Panc1 (cell line): Measurements from ENCODE around the gene GRHL3. TPM values are rescaled to one million over a fixed set of nuclear protein-coding genes. Genes with fewer than 3 reads are reported as not detected.
"Not testable (repeated sequence)": the region's sequence is repeated elsewhere in the genome, so short reads cannot be mapped to it uniquely, and the experiment has no call there.

ENCODE experiments used
- ATAC-seq: fragments of 200-7000 bp; cut with Tn5 transposase; 2 replicates; pipeline ENCODE4 v1.9.1; 2020; ENCODE audit warnings: mild to moderate bottlenecking, moderate library complexity
- Bru-seq: library from RNA; stranded (reverse); fragments of 400-500 nt; gene quantifications from one replicate; lab custom pipeline; 2021; lab: Mats Ljungman, UMichigan
- BruChase-seq, 2 experiments: library from RNA; stranded (reverse); fragments of 400-500 nt; gene quantifications; one replicate each; lab custom pipeline; 2021; lab: Mats Ljungman, UMichigan
- BruUV-seq: library from RNA; stranded (reverse); fragments of 400-500 nt; replicated peaks from 2 replicates; lab custom pipeline; 2021; lab: Mats Ljungman, UMichigan
- CTCF ChIA-PET: fragments of 300-600 bp; sonication (Branson Sonifier 250); formaldehyde crosslinking; loops from one replicate; lab custom pipeline; 2022; ENCODE audit warnings: antibody characterized with exemption; lab: Charles Lee
- POLR2A ChIA-PET: fragments of 300-600 bp; sonication (Branson Sonifier 250); formaldehyde crosslinking; loops from one replicate; lab custom pipeline; 2022; ENCODE audit warnings: antibody characterized with exemption; lab: Charles Lee
- DNase-seq: peaks from one replicate; pipeline ENCODE4 v3.0.0-alpha.2; 2010; ENCODE audit warnings: low read depth, low spot score
- H3K27ac ChIP-seq: 2 replicates; pipeline ENCODE4 v1.5.1; 2011; ENCODE audit warnings: mild to moderate bottlenecking, low read length, inconsistent platforms
- H3K27me3 ChIP-seq: fragments of 200-500 bp; sonication (Bioruptor generic); 2 replicates; pipeline ENCODE4 v1.6.0; 2014; ENCODE audit warnings: low read length, inconsistent platforms; ENCODE audit not compliant: control insufficient read depth, insufficient read depth
- H3K36me3 ChIP-seq: fragments of 200-500 bp; sonication (Bioruptor generic); 2 replicates; pipeline ENCODE4 v1.5.1; 2014; ENCODE audit warnings: inconsistent platforms, mild to moderate bottlenecking, low read length, moderate library complexity; ENCODE audit not compliant: control insufficient read depth, insufficient read depth
- H3K4me1 ChIP-seq: 2 replicates; pipeline ENCODE4 v1.5.1; 2011; ENCODE audit warnings: inconsistent platforms, mild to moderate bottlenecking, low read length, moderate library complexity; ENCODE audit not compliant: control insufficient read depth, insufficient read depth
- H3K4me3 ChIP-seq, 2 experiments: 2 replicates each; pipeline ENCODE4 v1.5.1; 2011 to 2012; ENCODE audit warnings: low read depth in 2 of 2, low read length in 2 of 2, mild to moderate bottlenecking in 2 of 2, inconsistent platforms in 1 of 2, moderate library complexity in 1 of 2
- H3K9me3 ChIP-seq: fragments of 200-500 bp; sonication (Bioruptor generic); 2 replicates; pipeline ENCODE4 v1.5.1; 2014; ENCODE audit warnings: low read depth, mild to moderate bottlenecking, inconsistent platforms, low read length, moderate library complexity; ENCODE audit not compliant: control insufficient read depth, insufficient read depth
- POLR2AphosphoS5 ChIP-seq: IDR thresholded peaks from 2 replicates; pipeline ENCODE4 v1.6.1; 2012; ENCODE audit warnings: mild to moderate bottlenecking, low read depth, low read length, moderate library complexity
- SIN3A ChIP-seq: IDR thresholded peaks from 2 replicates; pipeline ENCODE4 v1.6.1; 2012; ENCODE audit warnings: low read depth, mild to moderate bottlenecking, low read length, moderate library complexity, borderline replicate concordance; ENCODE audit not compliant: insufficient read depth
- TCF7L2 ChIP-seq: IDR thresholded peaks from 2 replicates; pipeline ENCODE4 v1.6.1; 2011; ENCODE audit warnings: mild to moderate bottlenecking, low read depth, low read length, inconsistent platforms
- in situ Hi-C: cut with HindIII; loops from 2 replicates; pipeline ENCODE4 v1.10.0; 2016; ENCODE audit warnings: low sequenced_read_pairs, low pct_unique_long_range_greater_than_20kb
- intact Hi-C: fragments of 100-400 bp; cut with micrococcal nuclease; formaldehyde crosslinking; loops from one replicate; pipeline ENCODE4 v1.10.0; 2022; ENCODE audit not compliant: unreplicated experiment
- long read RNA-seq: library from polyadenylated mRNA; unstranded; transcript quantifications from one replicate; pipeline ENCODE4 v2.0.0, GENCODE V29; 2021; ENCODE audit not compliant: unreplicated experiment
- polyA plus RNA-seq: library from polyadenylated mRNA; unstranded; fragments of >200 nt; gene quantifications from one replicate; pipeline ENCODE4 v1.2.1, GENCODE V29; 2012; ENCODE audit warnings: missing spikeins; ENCODE audit not compliant: insufficient read length
- total RNA-seq: library from RNA; stranded (reverse); gene quantifications from one replicate; pipeline ENCODE4 v1.2.1, GENCODE V29; 2021; ENCODE audit not compliant: unreplicated experiment
- TF ChIP-seq, protein P1 (sequence below): fragments of 450-650 bp; IDR thresholded peaks from 2 replicates; pipeline ENCODE4 v1.5.1; 2017; ENCODE audit warnings: mild to moderate bottlenecking
- TF ChIP-seq, protein P2 (sequence below), 2 experiments: IDR thresholded peaks; 2 replicates each; pipeline ENCODE4 v1.6.1; 2011 to 2012; ENCODE audit warnings: low read depth in 2 of 2, control low read depth in 1 of 2, low read length in 1 of 2, mild to moderate bottlenecking in 1 of 2, moderate library complexity in 1 of 2; ENCODE audit not compliant: insufficient read depth in 1 of 2

The GRHL3 gene
- total RNA-seq (16.7 TPM), Bru-seq, nascent RNA (percentile 59 among the genes with signal in this experiment), BruChase-seq, experiment 1, labeled RNA remaining after a 2-hour chase (percentile 51 among the genes with signal in this experiment), BruChase-seq, experiment 2, labeled RNA remaining after a 6-hour chase (percentile 46 among the genes with signal in this experiment)
- polyA plus RNA-seq = 23.1 TPM
- long read RNA-seq, transcript GRHL3-204 (16 exons, 2,869 nt) = major isoform, 5 of 19 reads
- long read RNA-seq, partial matches to known transcripts = 7 of 19 reads
- long read RNA-seq, other reads (novel, unspliced or antisense) = 7 of 19 reads

DNA sequence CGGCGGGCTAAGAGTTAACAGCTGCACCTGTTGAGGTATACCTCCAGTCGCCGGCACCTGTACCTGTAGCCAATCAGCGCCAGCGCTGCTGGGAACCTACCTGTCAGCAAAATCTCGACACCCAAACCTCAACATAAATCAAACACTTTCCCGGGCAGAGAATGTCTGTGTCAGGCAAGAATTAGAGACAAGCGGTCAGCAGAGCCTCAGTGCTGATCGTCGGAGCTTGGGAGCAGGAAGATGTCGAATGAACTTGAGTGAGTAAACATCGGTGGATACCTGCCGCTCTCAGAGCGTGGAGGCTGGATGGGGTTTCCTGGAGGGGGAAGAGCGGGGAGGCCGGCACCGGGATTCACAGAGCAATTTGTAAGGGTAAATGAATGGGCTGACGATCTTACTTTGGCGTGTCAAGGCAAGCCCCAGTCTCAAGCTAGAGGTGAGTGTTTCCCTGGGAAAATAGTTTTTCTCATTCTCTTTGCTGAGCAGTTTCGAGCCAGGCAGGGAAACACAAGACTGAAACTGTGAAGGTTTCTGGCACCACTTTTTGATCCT, at the start of gene GRHL3:
Gene GRHL3, plus strand, starts transcription at position 46 of the 552 bp plus-strand sequence. Its CDS starts 195 bp downstream, at position 241.
- Histone ChIP-seq H3K27me3 (no peaks in the 10 kb centered on the region), H3K9me3 (no peaks in the 10 kb centered on the region), H3K27ac (peak within 1 kb of the TSS; percentile 88), H3K4me1 (peaks cover 64% of the 10 kb centered on the region), H3K4me3 (peak within 1 kb of the TSS; percentile 46 to 71), H3K36me3 (no peaks in the 10 kb centered on the region)
- ATAC-seq (peak; percentile 16; the same call in 1 of the 2 replicates), DNase-seq (no peak)
- POLR2A ChIA-PET = no interaction called here
- intact Hi-C loops (loop anchor here (5.0 kb wide), 1 partner anchor 117 kb away; no protein-coding TSS in a partner anchor), in situ Hi-C loops (no loop called here)
- TF ChIP-seq POLR2AphosphoS5 (0 out of 2 replicates have a peak, but pooled peaks have one; percentile 28), TCF7L2 (no peak), SIN3A (no peak)
- TF ChIP-seq, protein P1, sequence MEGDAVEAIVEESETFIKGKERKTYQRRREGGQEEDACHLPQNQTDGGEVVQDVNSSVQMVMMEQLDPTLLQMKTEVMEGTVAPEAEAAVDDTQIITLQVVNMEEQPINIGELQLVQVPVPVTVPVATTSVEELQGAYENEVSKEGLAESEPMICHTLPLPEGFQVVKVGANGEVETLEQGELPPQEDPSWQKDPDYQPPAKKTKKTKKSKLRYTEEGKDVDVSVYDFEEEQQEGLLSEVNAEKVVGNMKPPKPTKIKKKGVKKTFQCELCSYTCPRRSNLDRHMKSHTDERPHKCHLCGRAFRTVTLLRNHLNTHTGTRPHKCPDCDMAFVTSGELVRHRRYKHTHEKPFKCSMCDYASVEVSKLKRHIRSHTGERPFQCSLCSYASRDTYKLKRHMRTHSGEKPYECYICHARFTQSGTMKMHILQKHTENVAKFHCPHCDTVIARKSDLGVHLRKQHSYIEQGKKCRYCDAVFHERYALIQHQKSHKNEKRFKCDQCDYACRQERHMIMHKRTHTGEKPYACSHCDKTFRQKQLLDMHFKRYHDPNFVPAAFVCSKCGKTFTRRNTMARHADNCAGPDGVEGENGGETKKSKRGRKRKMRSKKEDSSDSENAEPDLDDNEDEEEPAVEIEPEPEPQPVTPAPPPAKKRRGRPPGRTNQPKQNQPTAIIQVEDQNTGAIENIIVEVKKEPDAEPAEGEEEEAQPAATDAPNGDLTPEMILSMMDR = no peak
- TF ChIP-seq, protein P2, sequence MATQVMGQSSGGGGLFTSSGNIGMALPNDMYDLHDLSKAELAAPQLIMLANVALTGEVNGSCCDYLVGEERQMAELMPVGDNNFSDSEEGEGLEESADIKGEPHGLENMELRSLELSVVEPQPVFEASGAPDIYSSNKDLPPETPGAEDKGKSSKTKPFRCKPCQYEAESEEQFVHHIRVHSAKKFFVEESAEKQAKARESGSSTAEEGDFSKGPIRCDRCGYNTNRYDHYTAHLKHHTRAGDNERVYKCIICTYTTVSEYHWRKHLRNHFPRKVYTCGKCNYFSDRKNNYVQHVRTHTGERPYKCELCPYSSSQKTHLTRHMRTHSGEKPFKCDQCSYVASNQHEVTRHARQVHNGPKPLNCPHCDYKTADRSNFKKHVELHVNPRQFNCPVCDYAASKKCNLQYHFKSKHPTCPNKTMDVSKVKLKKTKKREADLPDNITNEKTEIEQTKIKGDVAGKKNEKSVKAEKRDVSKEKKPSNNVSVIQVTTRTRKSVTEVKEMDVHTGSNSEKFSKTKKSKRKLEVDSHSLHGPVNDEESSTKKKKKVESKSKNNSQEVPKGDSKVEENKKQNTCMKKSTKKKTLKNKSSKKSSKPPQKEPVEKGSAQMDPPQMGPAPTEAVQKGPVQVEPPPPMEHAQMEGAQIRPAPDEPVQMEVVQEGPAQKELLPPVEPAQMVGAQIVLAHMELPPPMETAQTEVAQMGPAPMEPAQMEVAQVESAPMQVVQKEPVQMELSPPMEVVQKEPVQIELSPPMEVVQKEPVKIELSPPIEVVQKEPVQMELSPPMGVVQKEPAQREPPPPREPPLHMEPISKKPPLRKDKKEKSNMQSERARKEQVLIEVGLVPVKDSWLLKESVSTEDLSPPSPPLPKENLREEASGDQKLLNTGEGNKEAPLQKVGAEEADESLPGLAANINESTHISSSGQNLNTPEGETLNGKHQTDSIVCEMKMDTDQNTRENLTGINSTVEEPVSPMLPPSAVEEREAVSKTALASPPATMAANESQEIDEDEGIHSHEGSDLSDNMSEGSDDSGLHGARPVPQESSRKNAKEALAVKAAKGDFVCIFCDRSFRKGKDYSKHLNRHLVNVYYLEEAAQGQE (IDR thresholded peaks at IDR 0.05; ENCODE audit: insufficient read depth in 1 of 2, low read depth in 2 of 2, low read length in 1 of 2) = no peak
- TSS peak; percentile 75 for BruUV-seq
- CTCF ChIA-PET = interaction anchor here (1.5 kb wide), 1 partner anchor 72 kb away, joined by 3 read pairs; no protein-coding TSS in a partner anchor

DNA sequence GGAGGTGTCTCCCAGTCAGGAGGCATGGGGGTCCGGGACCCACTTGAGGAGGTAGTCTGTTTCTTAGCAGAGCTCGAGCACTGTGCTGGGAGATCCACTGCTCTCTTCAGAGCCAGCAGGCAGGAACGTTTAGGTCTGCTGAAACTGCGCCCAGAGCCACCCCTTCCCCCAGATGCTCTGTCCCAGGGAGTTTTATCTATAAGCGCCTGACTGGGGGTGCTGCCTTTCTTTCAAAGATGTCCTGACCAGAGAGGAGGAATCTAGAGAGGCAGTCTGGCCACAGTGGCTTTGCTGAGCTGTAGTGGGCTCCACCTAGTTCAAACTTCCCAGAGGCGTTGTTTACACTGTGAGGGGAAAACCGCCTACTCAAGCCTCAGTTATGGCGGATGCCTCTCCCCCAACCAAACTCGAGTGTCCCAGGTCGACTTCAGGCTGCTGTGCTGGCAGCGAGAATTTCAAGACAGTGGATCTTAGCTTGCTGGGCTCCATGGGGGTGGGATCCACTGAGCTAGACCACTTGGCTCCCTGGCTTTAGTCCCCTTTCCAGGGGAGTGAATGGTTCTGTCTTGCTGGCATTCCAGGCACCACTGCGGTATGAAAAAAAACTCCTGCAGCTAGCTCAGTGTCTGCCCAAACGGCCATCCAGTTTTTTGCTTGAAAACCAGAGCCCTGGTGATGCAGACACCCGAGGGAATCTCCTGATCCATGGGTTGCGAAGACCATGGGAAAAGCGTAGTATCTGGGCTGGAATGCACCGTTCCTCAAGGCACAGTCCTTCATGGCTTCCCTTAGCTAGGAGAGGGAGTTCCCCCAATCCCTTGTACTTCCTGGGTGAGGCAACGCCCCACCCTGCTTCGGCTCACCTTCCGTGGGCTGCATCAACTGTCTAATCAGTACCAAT, 44.7 kb upstream of the GRHL3 start:
- intact Hi-C loops, H3K27ac ChIP-seq, CTCF ChIA-PET, H3K27me3 ChIP-seq, H3K36me3 ChIP-seq, H3K4me3 ChIP-seq, H3K4me1 ChIP-seq, DNase-seq, BruUV-seq, POLR2A ChIA-PET, in situ Hi-C loops, H3K9me3 ChIP-seq, ATAC-seq: not testable (repeated sequence)
